ENCODE measurements around the gene NHS.

Gene NHS

GRCh38 chrX:17592117-17592516 is 217.1 kb downstream of the NHS start:
- H3K27ac ChIP-seq (replicated peaks) = no peak overlapping the region
- no peak for DNase-seq (ENCODE audit: low read depth in 1 of 2, low spot score in 1 of 2)
- H3K27me3 ChIP-seq (ENCODE audit: insufficient read depth, poor library complexity, severe bottlenecking) = no peaks in the 10 kb centered on the region
- no peak for TF ChIP-seq REST (IDR thresholded peaks at IDR 0.05; ENCODE audit: insufficient replicate concordance, low read depth)
- no peak for TF ChIP-seq GABPA (IDR thresholded peaks at IDR 0.05; ENCODE audit: low read depth)
- TF ChIP-seq, protein P1, sequence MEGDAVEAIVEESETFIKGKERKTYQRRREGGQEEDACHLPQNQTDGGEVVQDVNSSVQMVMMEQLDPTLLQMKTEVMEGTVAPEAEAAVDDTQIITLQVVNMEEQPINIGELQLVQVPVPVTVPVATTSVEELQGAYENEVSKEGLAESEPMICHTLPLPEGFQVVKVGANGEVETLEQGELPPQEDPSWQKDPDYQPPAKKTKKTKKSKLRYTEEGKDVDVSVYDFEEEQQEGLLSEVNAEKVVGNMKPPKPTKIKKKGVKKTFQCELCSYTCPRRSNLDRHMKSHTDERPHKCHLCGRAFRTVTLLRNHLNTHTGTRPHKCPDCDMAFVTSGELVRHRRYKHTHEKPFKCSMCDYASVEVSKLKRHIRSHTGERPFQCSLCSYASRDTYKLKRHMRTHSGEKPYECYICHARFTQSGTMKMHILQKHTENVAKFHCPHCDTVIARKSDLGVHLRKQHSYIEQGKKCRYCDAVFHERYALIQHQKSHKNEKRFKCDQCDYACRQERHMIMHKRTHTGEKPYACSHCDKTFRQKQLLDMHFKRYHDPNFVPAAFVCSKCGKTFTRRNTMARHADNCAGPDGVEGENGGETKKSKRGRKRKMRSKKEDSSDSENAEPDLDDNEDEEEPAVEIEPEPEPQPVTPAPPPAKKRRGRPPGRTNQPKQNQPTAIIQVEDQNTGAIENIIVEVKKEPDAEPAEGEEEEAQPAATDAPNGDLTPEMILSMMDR (IDR thresholded peaks at IDR 0.05; ENCODE audit: insufficient read depth, low read length) = no peak
- TF ChIP-seq POLR2AphosphoS5 (IDR thresholded peaks at IDR 0.05; ENCODE audit: low read depth) = no peak
- no peak for TF ChIP-seq SPI1 (IDR thresholded peaks at IDR 0.05; ENCODE audit: borderline replicate concordance, low read depth)
- no peak overlapping the region for H3K4me3 ChIP-seq (replicated peaks; ENCODE audit: insufficient read depth, low read length)

GRCh38 chrX:17594693-17595092 is 219.7 kb downstream of the NHS start:
- no peak for DNase-seq (ENCODE audit: low read depth in 1 of 2, low spot score in 1 of 2)
- TF ChIP-seq SPI1 (IDR thresholded peaks at IDR 0.05; ENCODE audit: borderline replicate concordance, low read depth) = no peak
- TF ChIP-seq, protein P1 (IDR thresholded peaks at IDR 0.05; ENCODE audit: insufficient read depth, low read length) = no peak
- H3K27ac ChIP-seq (replicated peaks) = no peak overlapping the region
- H3K4me3 ChIP-seq (replicated peaks; ENCODE audit: insufficient read depth, low read length) = no peak overlapping the region
- no peaks in the 10 kb centered on the region for H3K27me3 ChIP-seq (ENCODE audit: insufficient read depth, poor library complexity, severe bottlenecking)

DNA sequence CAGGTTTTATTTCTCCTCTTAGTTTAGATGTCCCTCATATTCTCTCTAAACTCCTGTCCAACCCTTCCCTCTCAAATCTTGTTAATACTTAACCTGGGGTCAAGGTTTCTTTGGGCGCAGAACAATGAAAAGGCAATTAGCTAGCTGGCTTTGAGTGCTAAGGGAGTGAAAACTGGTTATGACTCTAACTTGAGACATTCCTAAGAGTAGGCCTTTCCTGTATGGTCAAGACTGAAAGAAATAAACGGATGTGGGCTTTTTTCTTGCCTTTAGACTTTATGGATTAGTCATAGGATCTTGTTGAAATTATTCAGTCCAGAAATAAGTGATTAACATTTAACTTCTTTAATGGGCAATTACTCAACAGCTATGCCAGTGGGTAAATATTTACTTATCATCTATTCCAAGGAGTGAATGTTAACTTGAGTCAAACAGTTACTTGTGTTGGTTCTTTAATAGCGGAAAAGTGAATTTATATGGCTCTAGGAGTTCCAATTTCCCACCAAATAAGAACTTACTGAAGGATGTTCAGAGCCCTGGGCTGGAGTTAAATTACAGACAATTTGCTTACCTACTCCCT is 220.5 kb downstream of the NHS start:
- no peak for TF ChIP-seq GABPA (IDR thresholded peaks at IDR 0.05; ENCODE audit: low read depth)
- TF ChIP-seq REST (IDR thresholded peaks at IDR 0.05; ENCODE audit: insufficient replicate concordance, low read depth) = no peak
- TF ChIP-seq, protein P1 (IDR thresholded peaks at IDR 0.05; ENCODE audit: insufficient read depth, low read length) = no peak
- TF ChIP-seq POLR2AphosphoS5 (IDR thresholded peaks at IDR 0.05; ENCODE audit: low read depth) = no peak
- no peak for TF ChIP-seq SPI1 (IDR thresholded peaks at IDR 0.05; ENCODE audit: borderline replicate concordance, low read depth)
- Histone ChIP-seq H3K27ac (replicated peaks) (no peak overlapping the region), H3K4me3 (replicated peaks; ENCODE audit: insufficient read depth, low read length) (no peak overlapping the region), H3K27me3 (ENCODE audit: insufficient read depth, poor library complexity, severe bottlenecking) (no peaks in the 10 kb centered on the region)
- DNase-seq (ENCODE audit: low read depth in 1 of 2, low spot score in 1 of 2) = no peak

DNA sequence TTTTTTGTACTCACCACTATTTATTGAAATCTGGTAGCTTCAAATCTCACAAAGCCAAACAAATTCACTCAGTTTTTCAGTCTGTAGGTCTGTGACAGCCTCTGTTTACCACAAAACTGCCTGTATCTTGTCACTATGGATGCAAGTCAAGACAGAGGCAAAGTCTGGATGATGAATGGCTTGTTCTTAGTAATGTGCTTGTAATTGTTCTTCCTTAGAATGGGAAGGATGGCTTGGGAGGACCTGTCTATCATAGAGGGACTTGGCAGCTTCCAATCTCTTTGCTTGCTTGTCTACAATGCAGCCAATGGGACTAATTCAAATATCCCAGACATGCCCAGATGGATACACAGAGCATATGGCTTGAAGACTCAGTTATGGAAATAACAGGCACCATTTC is 221.1 kb downstream of the NHS start:
- TF ChIP-seq, protein P1 (IDR thresholded peaks at IDR 0.05; ENCODE audit: insufficient read depth, low read length) = no peak
- TF ChIP-seq POLR2AphosphoS5 (IDR thresholded peaks at IDR 0.05; ENCODE audit: low read depth) (no peak), SPI1 (IDR thresholded peaks at IDR 0.05; ENCODE audit: borderline replicate concordance, low read depth) (no peak), GABPA (IDR thresholded peaks at IDR 0.05; ENCODE audit: low read depth) (no peak), REST (IDR thresholded peaks at IDR 0.05; ENCODE audit: insufficient replicate concordance, low read depth) (no peak)
- Histone ChIP-seq H3K27ac (replicated peaks) (no peak overlapping the region), H3K4me3 (replicated peaks; ENCODE audit: insufficient read depth, low read length) (no peak overlapping the region), H3K27me3 (ENCODE audit: insufficient read depth, poor library complexity, severe bottlenecking) (no peaks in the 10 kb centered on the region)
- DNase-seq (ENCODE audit: low read depth in 1 of 2, low spot score in 1 of 2) = no peak
